ENCODE measurements around the gene TSPAN10. TPM values are rescaled to one million over a fixed set of nuclear protein-coding genes. Genes with fewer than 3 reads are reported as not detected.

The TSPAN10 gene
- total RNA-seq, 3 donors from 2014 or later, result 0.27 to 0.47 (median 0.41) TPM

GRCh38 chr17:81695801-81696200 lies 58.8 kb downstream of the TSPAN10 start:
- intact Hi-C loops (cut with DNase I, micrococcal nuclease), result no loop called here
- no peak for DNase-seq
- Histone ChIP-seq H3K9me3 (no peaks in the 10 kb centered on the region), H3K4me1 (ENCODE audit: low read depth) (peaks cover under 1% of the 10 kb centered on the region), H3K36me3 (ENCODE audit: low read depth) (peaks cover 31% of the 10 kb centered on the region), H3K4me3 (no peak overlapping the region)
- no peak for ATAC-seq
- TF ChIP-seq CTCF (IDR thresholded peaks at IDR 0.05), result no peak

GRCh38 chr17:81696218-81696941 lies 59.4 kb downstream of the TSPAN10 start:
- H3K36me3 ChIP-seq (ENCODE audit: low read depth), result peaks cover 27% of the 10 kb centered on the region
- intact Hi-C loops (cut with DNase I, micrococcal nuclease), result no loop called here
- DNase-seq, result no peak
- TF ChIP-seq CTCF (IDR thresholded peaks at IDR 0.05), result no peak
- no peak overlapping the region for H3K4me3 ChIP-seq
- H3K9me3 ChIP-seq, result no peaks in the 10 kb centered on the region
- ATAC-seq, result no peak
- peaks cover 6% of the 10 kb centered on the region for H3K4me1 ChIP-seq (ENCODE audit: low read depth)

DNA sequence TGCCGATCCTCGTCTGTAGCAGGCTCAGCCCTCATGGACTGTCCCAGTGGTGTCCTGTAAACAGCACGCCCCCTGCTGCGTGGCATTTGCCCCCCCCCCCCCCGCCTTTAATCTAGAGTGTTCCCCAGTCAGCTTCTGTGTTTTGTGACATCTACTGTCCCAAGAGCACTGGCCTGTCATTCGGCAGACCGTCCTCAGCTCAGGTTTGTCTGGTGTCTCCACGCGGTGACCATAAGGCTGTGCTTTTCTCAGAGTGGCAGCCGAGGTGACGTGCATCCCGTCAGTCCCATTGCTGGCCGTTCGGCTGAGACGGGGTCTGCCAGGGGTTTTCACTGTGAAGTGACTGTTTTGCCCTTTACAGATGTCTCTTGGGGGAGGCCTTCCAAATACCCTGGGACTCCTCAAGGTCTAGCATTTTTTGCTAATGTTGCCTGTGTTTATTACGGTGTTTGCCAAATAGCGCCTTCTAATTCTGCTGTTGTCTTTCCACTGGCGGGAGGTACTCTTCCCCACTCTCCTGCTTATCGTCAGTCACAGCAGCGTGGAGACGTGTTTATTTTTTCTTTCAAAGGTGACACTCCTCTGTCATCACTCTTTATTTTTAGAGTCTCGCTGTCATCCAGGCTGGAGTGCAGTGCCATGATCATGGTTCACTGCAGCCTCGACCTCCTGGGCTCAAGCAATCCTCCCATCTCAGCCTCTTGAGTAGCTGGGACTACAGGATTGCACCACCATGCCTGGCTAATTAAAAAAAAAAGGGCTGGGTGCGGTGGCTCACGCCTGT lies 60.5 kb downstream of the TSPAN10 start:
- no peak for TF ChIP-seq CTCF (IDR thresholded peaks at IDR 0.05)
- peaks cover 16% of the 10 kb centered on the region for H3K36me3 ChIP-seq (ENCODE audit: low read depth)
- intact Hi-C loops (cut with DNase I, micrococcal nuclease), result no loop called here
- H3K4me3 ChIP-seq, result no peak overlapping the region
- DNase-seq (no peak), ATAC-seq (no peak)
- peaks cover 17% of the 10 kb centered on the region for H3K4me1 ChIP-seq (ENCODE audit: low read depth)
- H3K9me3 ChIP-seq, result no peaks in the 10 kb centered on the region

Small RNAs within 50 kb of the gene (microRNA-seq; reads per million reads assigned to microRNA genes)
- not detected for gene MIR6786

Other genes starting within 250 kb of the TSPAN10 start
- gene BAHCC1, start 241.7 kb upstream of the TSPAN10 start, total RNA-seq, result 10 to 100 TPM; 14.0 to 27.4 (median 16.5) TPM
- 1,000 to 10,000 TPM; 1,922 to 4,060 (median 3,184) TPM for gene ACTG1, start 124.4 kb upstream of the TSPAN10 start, total RNA-seq
- gene FSCN2, start 108.8 kb upstream of the TSPAN10 start, total RNA-seq, result 1 to 10 TPM; 1.6 to 4.0 (median 2.5) TPM
- 10 to 100 TPM; 23.2 to 28.9 (median 25.0) TPM for gene FAAP100, start 84.8 kb upstream of the TSPAN10 start, total RNA-seq
- 10 to 100 TPM; 78.4 to 89.5 (median 78.6) TPM for gene NPLOC4, start 84 bp upstream of the TSPAN10 start, total RNA-seq
- 1 to 10 TPM in 1 of 3 donors, under 1 TPM in 1, not detected in 1; 0.39 to 1.2 TPM for gene PDE6G, start 19.3 kb downstream of the TSPAN10 start, total RNA-seq
- gene OXLD1, start 29.4 kb downstream of the TSPAN10 start, total RNA-seq, result 10 to 100 TPM; 26.3 to 27.5 (median 26.8) TPM
- gene CCDC137, start 29.5 kb downstream of the TSPAN10 start, total RNA-seq, result 10 to 100 TPM; 15.5 to 19.6 (median 15.6) TPM
- gene ARL16, start 46.6 kb downstream of the TSPAN10 start, total RNA-seq, result 10 to 100 TPM; 14.0 to 27.6 (median 26.1) TPM
- gene HGS, start 46.8 kb downstream of the TSPAN10 start, total RNA-seq, result 100 to 1,000 TPM in 2 of 3 donors, 10 to 100 TPM in 1; 91.4 to 126 (median 102) TPM
- gene MRPL12, start 66.2 kb downstream of the TSPAN10 start, total RNA-seq, result 100 to 1,000 TPM in 2 of 3 donors, 10 to 100 TPM in 1; 69.0 to 109 (median 108) TPM
- 10 to 100 TPM; 22.9 to 61.6 (median 57.6) TPM for gene SLC25A10, start 75.1 kb downstream of the TSPAN10 start, total RNA-seq
- under 1 TPM; 0.22 to 0.98 (median 0.43) TPM for gene GCGR, start 167.0 kb downstream of the TSPAN10 start, total RNA-seq
- gene MCRIP1, start 196.1 kb downstream of the TSPAN10 start, total RNA-seq, result 10 to 100 TPM; 21.2 to 80.2 (median 38.7) TPM
- under 1 TPM in 2 of 3 donors, not detected in 1; 0.52 to 0.84 TPM for gene PPP1R27, start 197.9 kb downstream of the TSPAN10 start, total RNA-seq
- 100 to 1,000 TPM; 354 to 727 (median 491) TPM for gene P4HB, start 223.3 kb downstream of the TSPAN10 start, total RNA-seq
- 100 to 1,000 TPM; 326 to 473 (median 442) TPM for gene ARHGDIA, start 234.1 kb downstream of the TSPAN10 start, total RNA-seq